Duodenal mucosa (tissue), 2 donors: ENCODE data around the gene SUMF1.
A peak's percentile ranks its signal among the peaks of the same experiment; 100 is the strongest.

Source experiments
- H3K27ac ChIP-seq: one replicate; pipeline ENCODE4 v1.7.0; 2013; ENCODE audit warnings: low read depth, low read length
- H3K27me3 ChIP-seq, 2 donors: one replicate each; pipeline ENCODE4 v1.7.0; 2013; ENCODE audit warnings: low read length in 2 of 2, control low read depth in 1 of 2; ENCODE audit not compliant: insufficient read depth in 2 of 2, control insufficient read depth in 1 of 2
- H3K36me3 ChIP-seq, 2 donors: one replicate each; pipeline ENCODE4 v1.7.0; 2013; ENCODE audit warnings: low read length in 2 of 2, control low read depth in 1 of 2; ENCODE audit not compliant: insufficient read depth in 2 of 2, control insufficient read depth in 1 of 2
- H3K4me1 ChIP-seq, 2 donors: one replicate each; pipeline ENCODE4 v1.7.0; 2013; ENCODE audit warnings: low read length in 2 of 2, control low read depth in 1 of 2; ENCODE audit not compliant: insufficient read depth in 2 of 2, control insufficient read depth in 1 of 2
- H3K4me3 ChIP-seq, 2 donors: one replicate each; pipeline ENCODE4 v1.7.0; 2013; ENCODE audit warnings: low read length in 2 of 2, low read depth in 1 of 2
- H3K9ac ChIP-seq, 2 donors: one replicate each; pipeline ENCODE4 v1.7.0; 2013; ENCODE audit warnings: low read length in 2 of 2, low read depth in 1 of 2
- H3K9me3 ChIP-seq, 2 donors: one replicate each; pipeline ENCODE4 v1.7.0; 2013; ENCODE audit warnings: low read length in 2 of 2, control low read depth in 1 of 2; ENCODE audit not compliant: control insufficient read depth in 1 of 2

Gene SUMF1

DNA sequence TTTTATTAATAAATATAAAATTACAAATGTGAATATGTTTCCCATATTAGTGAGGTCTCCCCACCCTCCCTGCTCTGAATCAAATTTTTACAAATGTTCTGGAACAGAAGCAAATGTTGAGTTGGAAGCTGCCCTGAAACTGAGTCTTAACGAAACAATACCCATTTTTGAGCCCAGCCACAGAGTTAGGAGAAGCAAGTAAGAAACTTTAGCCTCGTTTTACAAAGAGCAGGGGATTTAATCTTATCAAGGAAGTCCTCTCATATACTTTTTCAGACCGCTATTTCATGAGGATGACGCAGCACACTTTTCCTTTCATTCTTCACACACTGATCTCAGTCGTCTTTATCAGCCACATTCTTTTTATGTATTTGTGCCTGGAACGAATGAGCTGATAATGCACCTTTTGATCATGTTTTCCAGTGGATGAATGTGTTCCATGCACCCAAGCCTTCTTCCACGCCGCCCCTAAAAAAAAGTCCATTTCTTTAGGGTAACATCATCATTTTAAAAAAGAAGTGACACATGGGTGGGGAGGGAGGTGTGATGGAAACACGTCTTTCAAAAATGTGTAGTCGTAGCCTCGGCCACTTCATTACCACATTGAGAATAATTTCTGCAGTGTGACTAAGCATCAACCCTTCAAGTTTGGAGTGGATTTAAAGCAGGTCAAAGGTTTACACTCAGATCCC is 115.8 kb downstream of the SUMF1 start:
- Histone ChIP-seq H3K9ac (peak overlapping the region in 1 of 2 donors; percentile 29), H3K9me3 (no peaks in the 10 kb centered on the region), H3K4me3 (peak overlapping the region; percentile 7 to 45), H3K36me3 (no peaks in the 10 kb centered on the region), H3K27ac (no peak overlapping the region), H3K27me3 (no peaks in the 10 kb centered on the region), H3K4me1 (peaks cover 9 to 13% of the 10 kb centered on the region in 2 donors)

DNA sequence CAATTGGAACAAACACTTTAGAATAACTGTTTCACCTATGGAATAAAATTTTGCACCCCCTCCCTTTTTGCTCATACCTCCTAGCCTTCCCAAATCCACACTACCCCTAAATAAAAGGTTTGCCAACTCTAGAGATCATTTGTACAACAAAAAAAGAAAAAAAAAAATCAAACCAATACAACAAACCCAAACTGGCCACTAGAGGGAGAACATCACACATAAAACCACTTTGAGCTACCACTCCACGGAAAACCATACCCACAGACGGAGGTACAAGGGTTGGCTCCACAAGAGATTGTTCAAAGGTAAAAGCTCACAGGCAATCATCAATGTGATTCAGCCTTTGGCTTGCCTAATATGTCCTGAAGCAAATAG is 116.3 kb downstream of the SUMF1 start:
- Histone ChIP-seq H3K27ac (no peak overlapping the region), H3K9ac (peak overlapping the region in 1 of 2 donors; percentile 29)

DNA sequence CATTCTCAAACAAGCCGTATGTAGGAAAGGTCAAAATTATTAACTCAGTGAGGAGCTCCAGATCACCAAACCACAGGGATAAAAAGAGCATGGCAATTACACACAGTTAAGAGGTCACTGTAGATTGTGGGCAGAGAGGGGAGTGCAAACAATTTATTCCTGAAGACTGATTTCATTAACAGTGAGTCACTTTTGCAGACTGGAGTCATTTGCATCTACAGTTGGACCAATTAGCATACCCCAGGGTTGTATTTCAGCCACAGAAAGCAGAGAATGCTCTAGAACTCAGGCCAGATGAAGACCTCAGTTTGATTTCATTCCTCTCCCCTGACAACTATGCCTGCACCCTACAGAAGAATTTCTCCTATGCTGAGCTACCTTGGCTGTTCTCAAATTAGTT is 123.8 kb downstream of the SUMF1 start:
- Histone ChIP-seq H3K36me3 (no peaks in the 10 kb centered on the region), H3K4me3 (no peak overlapping the region), H3K4me1 (no peaks in the 10 kb centered on the region), H3K27ac (no peak overlapping the region), H3K27me3 (no peaks in the 10 kb centered on the region), H3K9me3 (no peaks in the 10 kb centered on the region), H3K9ac (no peak overlapping the region)

More for the DNA sequence above, 116.3 kb downstream of the SUMF1 start:
- Histone ChIP-seq H3K4me1 (peaks cover 4 to 8% of the 10 kb centered on the region in 2 donors), H3K9me3 (no peaks in the 10 kb centered on the region), H3K4me3 (peak overlapping the region in 1 of 2 donors; percentile 7), H3K36me3 (no peaks in the 10 kb centered on the region), H3K27me3 (no peaks in the 10 kb centered on the region)

DNA sequence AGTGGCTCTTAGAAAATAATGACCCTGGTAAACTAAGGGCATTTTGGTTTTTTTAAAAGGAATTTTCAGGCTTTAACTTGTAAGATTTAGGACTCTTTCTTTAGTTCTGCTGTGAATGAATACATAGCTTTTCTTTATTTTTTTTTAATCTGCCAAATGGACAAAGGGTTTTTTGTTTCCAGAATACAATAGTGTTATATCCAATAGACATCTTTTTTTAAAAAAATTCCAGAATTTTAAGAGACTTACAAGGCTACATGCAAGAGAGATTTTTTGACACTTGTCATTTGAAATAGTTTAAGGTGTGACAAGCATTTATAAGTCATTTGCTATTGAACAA is 125.8 kb downstream of the SUMF1 start:
- Histone ChIP-seq H3K27me3 (no peaks in the 10 kb centered on the region), H3K4me1 (no peaks in the 10 kb centered on the region), H3K36me3 (no peaks in the 10 kb centered on the region), H3K4me3 (no peak overlapping the region), H3K9ac (no peak overlapping the region), H3K27ac (no peak overlapping the region), H3K9me3 (no peaks in the 10 kb centered on the region)

DNA sequence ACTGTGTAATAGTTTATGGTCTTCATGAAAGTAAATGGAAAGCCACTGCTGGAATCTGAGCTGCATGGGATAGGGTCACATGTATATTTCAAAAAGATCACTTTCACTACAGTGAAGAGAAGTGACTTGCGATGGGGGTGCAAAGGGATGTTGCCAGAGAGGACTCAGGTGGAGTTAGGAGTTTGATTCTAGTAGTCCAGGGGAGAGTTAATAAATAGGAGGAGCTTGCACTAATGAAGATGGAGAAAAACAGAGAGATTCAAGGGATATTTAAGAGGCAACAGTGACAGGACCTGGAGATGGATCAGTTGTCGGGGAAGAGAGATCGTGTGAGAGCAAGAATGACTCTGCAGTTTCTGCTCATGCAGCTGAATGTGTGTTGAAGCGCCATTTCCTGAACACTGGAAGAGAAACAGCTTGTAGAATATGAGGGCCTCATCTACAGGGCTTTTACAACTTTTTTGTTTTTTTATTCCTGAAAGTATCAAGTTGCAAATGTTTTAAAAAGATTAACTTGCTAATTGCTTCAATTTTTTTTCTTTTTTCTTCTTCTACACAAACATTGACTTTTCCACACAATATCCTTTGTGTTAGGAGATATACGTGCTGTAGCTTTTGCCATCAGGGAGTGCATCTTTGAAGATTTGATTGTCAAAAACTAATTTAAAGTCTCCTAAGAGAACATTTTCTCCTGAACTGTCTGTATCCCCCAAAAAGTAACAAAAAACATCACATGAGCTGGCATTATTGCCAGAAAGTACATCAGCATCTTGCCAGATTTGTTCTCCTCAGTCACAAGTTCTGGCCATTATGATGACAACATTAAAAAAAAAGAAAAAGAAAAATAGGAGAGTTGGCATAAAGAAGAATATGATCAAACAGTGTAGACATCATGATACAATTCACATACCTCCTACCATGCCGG is 126.4 kb downstream of the SUMF1 start:
- Histone ChIP-seq H3K9ac (no peak overlapping the region), H3K36me3 (no peaks in the 10 kb centered on the region), H3K27ac (no peak overlapping the region), H3K27me3 (no peaks in the 10 kb centered on the region), H3K4me3 (no peak overlapping the region), H3K9me3 (no peaks in the 10 kb centered on the region), H3K4me1 (no peaks in the 10 kb centered on the region)

DNA sequence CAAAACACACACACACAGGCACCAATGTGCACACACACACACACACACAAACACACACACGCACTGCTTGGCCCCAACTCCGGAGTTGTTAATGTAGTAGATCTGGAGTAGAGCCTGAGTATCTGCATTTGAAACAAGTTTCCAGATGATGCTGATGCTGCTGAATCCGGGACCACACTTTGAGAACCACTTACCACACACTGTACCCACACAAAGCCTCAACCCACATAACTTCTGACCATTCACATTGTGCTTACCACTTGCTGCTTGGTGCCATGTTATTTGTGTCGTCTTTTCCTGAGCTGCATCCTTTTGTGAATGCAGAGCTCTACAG is 127.0 kb downstream of the SUMF1 start:
- Histone ChIP-seq H3K4me1 (no peaks in the 10 kb centered on the region), H3K9ac (no peak overlapping the region), H3K9me3 (no peaks in the 10 kb centered on the region), H3K4me3 (no peak overlapping the region), H3K27me3 (no peaks in the 10 kb centered on the region), H3K36me3 (no peaks in the 10 kb centered on the region), H3K27ac (no peak overlapping the region)

DNA sequence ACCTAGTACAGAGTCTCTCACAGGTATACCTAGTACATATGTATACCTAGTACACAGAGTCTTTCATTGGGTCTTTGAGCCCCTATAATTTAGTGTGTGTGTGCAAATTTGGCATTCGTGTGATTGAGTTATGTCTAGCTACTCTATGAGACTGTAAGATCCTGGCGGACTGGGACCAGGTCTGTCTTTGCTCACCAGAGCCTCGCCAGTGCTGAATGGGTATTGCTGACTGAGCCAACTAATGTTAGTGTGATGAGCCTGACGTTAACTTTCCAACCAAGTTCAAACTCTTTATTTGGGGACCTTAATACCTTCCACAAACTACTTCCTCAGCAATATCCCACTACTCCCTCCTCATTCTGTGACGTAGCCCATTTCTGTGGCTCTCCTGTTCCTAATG is 128.3 kb downstream of the SUMF1 start:
- no peak overlapping the region for H3K4me3 ChIP-seq
- H3K4me1 ChIP-seq: no peaks in the 10 kb centered on the region
- no peaks in the 10 kb centered on the region for H3K36me3 ChIP-seq
- no peaks in the 10 kb centered on the region for H3K27me3 ChIP-seq
- no peaks in the 10 kb centered on the region for H3K9me3 ChIP-seq
- H3K27ac ChIP-seq: no peak overlapping the region
- H3K9ac ChIP-seq: no peak overlapping the region

DNA sequence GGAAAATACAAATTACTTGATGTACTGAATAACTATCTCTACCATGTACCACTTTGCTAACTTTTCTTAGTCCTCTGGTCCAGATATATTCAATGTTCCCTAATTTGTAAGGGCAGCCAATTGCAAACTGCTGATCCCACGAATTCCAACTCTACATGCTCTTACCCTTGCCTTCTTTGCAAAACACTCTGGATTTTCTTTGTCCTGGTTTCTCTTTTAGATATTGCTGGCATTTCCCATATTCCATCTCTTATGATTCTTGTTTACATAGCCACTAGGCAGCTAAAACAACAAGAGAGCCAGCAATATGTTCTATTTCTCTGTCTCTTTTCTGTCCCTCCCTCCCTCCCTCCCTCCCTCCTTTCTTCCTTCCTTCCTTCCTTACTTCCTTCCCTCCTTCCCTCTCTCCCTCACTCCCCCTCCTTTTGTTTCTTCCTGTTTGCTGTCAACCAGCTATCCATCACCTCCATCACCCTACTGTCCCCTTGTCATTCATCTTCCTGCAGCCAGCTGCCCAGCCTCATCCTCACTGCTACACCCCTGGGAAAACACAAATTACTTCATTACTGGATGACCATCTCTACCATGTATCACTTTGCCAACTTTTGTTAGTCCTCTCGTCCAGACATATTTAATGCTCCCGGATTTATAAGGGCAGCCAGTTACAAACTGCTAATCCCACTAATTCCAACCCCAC is 130.1 kb downstream of the SUMF1 start:
- H3K27ac ChIP-seq: no peak overlapping the region
- H3K9ac ChIP-seq: no peak overlapping the region
- H3K4me3 ChIP-seq: no peak overlapping the region
- H3K9me3 ChIP-seq: no peaks in the 10 kb centered on the region
- no peaks in the 10 kb centered on the region for H3K4me1 ChIP-seq
- H3K27me3 ChIP-seq: no peaks in the 10 kb centered on the region
- no peaks in the 10 kb centered on the region for H3K36me3 ChIP-seq

DNA sequence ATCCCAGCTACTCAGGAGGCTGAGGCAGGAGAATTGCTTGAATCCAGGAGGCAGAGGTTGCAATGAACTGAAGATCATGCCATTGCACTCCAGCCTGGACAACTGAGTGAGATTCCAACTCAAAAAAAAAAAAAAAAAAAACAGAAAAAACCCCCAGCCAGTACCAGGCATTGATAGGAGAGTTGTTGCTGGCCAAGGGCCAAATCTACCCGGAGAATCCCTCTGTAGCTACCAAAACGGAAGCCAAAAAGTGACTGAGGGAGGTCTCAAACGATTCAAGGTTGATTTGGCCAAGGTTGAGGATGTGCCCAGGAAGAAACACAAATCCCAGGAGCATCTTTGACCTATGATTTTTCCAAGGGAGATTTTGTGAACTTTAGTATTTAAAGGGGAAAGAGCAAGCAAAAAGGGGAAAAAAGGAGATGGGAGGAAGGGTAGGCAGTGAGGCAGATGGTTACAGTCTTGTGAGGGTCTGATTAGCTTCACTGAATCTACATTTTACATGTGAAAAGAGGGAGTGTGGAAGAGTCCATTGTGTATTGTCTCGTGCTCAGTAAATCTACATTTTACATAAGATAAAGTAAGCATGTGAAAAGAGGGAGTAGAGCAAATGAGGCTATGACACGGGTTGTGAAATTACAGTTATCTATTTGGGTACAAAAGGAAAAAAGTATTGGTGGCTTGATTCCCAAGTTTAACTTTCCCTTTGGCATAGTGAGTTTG is 131.1 kb downstream of the SUMF1 start:
- Histone ChIP-seq H3K36me3 (no peaks in the 10 kb centered on the region), H3K27me3 (no peaks in the 10 kb centered on the region), H3K4me3 (no peak overlapping the region), H3K27ac (no peak overlapping the region), H3K9ac (no peak overlapping the region), H3K4me1 (no peaks in the 10 kb centered on the region), H3K9me3 (no peaks in the 10 kb centered on the region)

DNA sequence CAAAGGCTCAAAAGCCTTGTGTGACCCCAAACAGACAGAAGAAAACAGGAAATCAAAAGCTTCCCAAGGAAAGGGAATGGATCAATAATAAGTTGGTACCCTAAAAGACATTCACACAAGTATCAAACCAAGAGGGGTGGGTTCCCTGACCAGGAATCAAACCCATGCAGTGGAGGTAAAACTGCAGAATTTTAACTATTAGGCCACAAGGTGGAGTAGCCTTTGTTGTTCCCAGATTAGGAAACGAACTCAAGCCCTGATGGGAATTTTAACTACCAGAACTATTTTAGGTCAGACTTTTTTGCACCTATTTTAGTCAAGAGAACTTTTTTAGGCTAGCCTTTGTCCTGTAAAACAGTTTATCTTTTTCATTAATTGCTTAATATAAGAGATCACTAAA is 132.5 kb downstream of the SUMF1 start:
- Histone ChIP-seq H3K36me3 (no peaks in the 10 kb centered on the region), H3K9ac (no peak overlapping the region), H3K9me3 (no peaks in the 10 kb centered on the region), H3K4me3 (no peak overlapping the region), H3K27ac (no peak overlapping the region), H3K4me1 (no peaks in the 10 kb centered on the region), H3K27me3 (no peaks in the 10 kb centered on the region)
